Central memory CD8-positive, alpha-beta T cell (primary cell): Measurements from ENCODE around the gene SLC66A3.

Source experiments
- ATAC-seq: fragments of 150-1000 bp; cut with Tn5 transposase; replicated peaks from 2 replicates; pipeline ENCODE4 v1.10.0; 2022; ENCODE audit warnings: mild to moderate bottlenecking, moderate FRiP score, moderate number of reproducible peaks; ENCODE audit not compliant: poor library complexity, severe bottlenecking; ENCODE audit errors: extremely low read depth
- DNase-seq, 2 donors: peaks; one replicate each; pipeline ENCODE4 v3.0.0; 2021; ENCODE audit warnings: low spot score in 2 of 2
- H3K27ac Mint-ChIP-seq: one replicate; pipeline ENCODE4 v1.8.0; 2022; ENCODE audit warnings: low read depth, mild to moderate bottlenecking, moderate library complexity, mixed read lengths
- H3K27me3 Mint-ChIP-seq: one replicate; pipeline ENCODE4 v1.8.0; 2022; ENCODE audit warnings: mixed read lengths
- H3K36me3 Mint-ChIP-seq: one replicate; pipeline ENCODE4 v1.8.0; 2022; ENCODE audit warnings: mild to moderate bottlenecking, moderate library complexity, mixed read lengths; ENCODE audit not compliant: insufficient read depth
- H3K4me1 Mint-ChIP-seq: one replicate; pipeline ENCODE4 v1.8.0; 2022; ENCODE audit warnings: mixed read lengths
- H3K4me3 Mint-ChIP-seq: one replicate; pipeline ENCODE4 v1.8.0; 2022; ENCODE audit warnings: mild to moderate bottlenecking, moderate library complexity, mixed read lengths
- H3K9me3 Mint-ChIP-seq: one replicate; pipeline ENCODE4 v1.8.0; 2022; ENCODE audit warnings: mixed read lengths

The SLC66A3 gene

GRCh38 chr2:11213090-11213638 lies 57.9 kb downstream of the SLC66A3 start:
- H3K27me3 Mint-ChIP-seq, result no peaks in the 10 kb centered on the region
- H3K9me3 Mint-ChIP-seq, result no peaks in the 10 kb centered on the region
- no peaks in the 10 kb centered on the region for H3K4me1 Mint-ChIP-seq
- H3K4me3 Mint-ChIP-seq, result no peak overlapping the region
- H3K36me3 Mint-ChIP-seq, result peaks cover 38% of the 10 kb centered on the region
- ATAC-seq, result no peak
- no peak for DNase-seq
- H3K27ac Mint-ChIP-seq, result no peak overlapping the region

GRCh38 chr2:11213975-11214374 lies 58.7 kb downstream of the SLC66A3 start:
- peaks cover 36% of the 10 kb centered on the region for H3K36me3 Mint-ChIP-seq
- DNase-seq, result no peak

GRCh38 chr2:11214770-11215169 lies 59.5 kb downstream of the SLC66A3 start:
- H3K27me3 Mint-ChIP-seq, result no peaks in the 10 kb centered on the region
- H3K4me1 Mint-ChIP-seq, result no peaks in the 10 kb centered on the region
- H3K36me3 Mint-ChIP-seq, result peaks cover 39% of the 10 kb centered on the region
- H3K4me3 Mint-ChIP-seq, result no peak overlapping the region
- no peak overlapping the region for H3K27ac Mint-ChIP-seq
- no peaks in the 10 kb centered on the region for H3K9me3 Mint-ChIP-seq
- ATAC-seq (no peak), DNase-seq (no peak)

More at GRCh38 chr2:11213975-11214374, 58.7 kb downstream of the SLC66A3 start:
- Mint-ChIP-seq H3K27ac (no peak overlapping the region), H3K4me1 (no peaks in the 10 kb centered on the region), H3K27me3 (no peaks in the 10 kb centered on the region), H3K4me3 (no peak overlapping the region), H3K9me3 (no peaks in the 10 kb centered on the region)
- no peak for ATAC-seq

GRCh38 chr2:11215407-11215806 lies 60.1 kb downstream of the SLC66A3 start:
- H3K36me3 Mint-ChIP-seq, result peaks cover 40% of the 10 kb centered on the region
- no peak overlapping the region for H3K4me3 Mint-ChIP-seq
- H3K27ac Mint-ChIP-seq, result no peak overlapping the region

GRCh38 chr2:11220445-11220844 lies 65.2 kb downstream of the SLC66A3 start:
- ATAC-seq, result no peak
- peaks cover 27% of the 10 kb centered on the region for H3K36me3 Mint-ChIP-seq
- H3K9me3 Mint-ChIP-seq, result no peaks in the 10 kb centered on the region
- no peak overlapping the region for H3K4me3 Mint-ChIP-seq
- no peak for DNase-seq
- H3K27me3 Mint-ChIP-seq, result no peaks in the 10 kb centered on the region
- H3K4me1 Mint-ChIP-seq, result no peaks in the 10 kb centered on the region
- H3K27ac Mint-ChIP-seq, result no peak overlapping the region

More at GRCh38 chr2:11215407-11215806, 60.1 kb downstream of the SLC66A3 start:
- no peaks in the 10 kb centered on the region for H3K4me1 Mint-ChIP-seq
- H3K9me3 Mint-ChIP-seq, result no peaks in the 10 kb centered on the region
- DNase-seq (no peak), ATAC-seq (no peak)
- no peaks in the 10 kb centered on the region for H3K27me3 Mint-ChIP-seq

- Mint-ChIP-seq H3K36me3 (peaks cover 24% of the 10 kb centered on the region), H3K9me3 (no peaks in the 10 kb centered on the region), H3K4me1 (no peaks in the 10 kb centered on the region), H3K4me3 (no peak overlapping the region), H3K27ac (no peak overlapping the region), H3K27me3 (no peaks in the 10 kb centered on the region)
- ATAC-seq (no peak), DNase-seq (no peak)
Measured at GRCh38 chr2:11222845-11223244, 67.6 kb downstream of the SLC66A3 start.

GRCh38 chr2:11224887-11225286 lies 69.6 kb downstream of the SLC66A3 start:
- Mint-ChIP-seq H3K4me3 (no peak overlapping the region), H3K9me3 (no peaks in the 10 kb centered on the region)

GRCh38 chr2:11227595-11227994 lies 72.3 kb downstream of the SLC66A3 start:
- Mint-ChIP-seq H3K4me1 (peaks cover 6% of the 10 kb centered on the region), H3K9me3 (no peaks in the 10 kb centered on the region), H3K36me3 (peaks cover 16% of the 10 kb centered on the region), H3K4me3 (no peak overlapping the region), H3K27ac (no peak overlapping the region), H3K27me3 (no peaks in the 10 kb centered on the region)
- DNase-seq, result no peak
- ATAC-seq, result no peak

More at GRCh38 chr2:11224887-11225286, 69.6 kb downstream of the SLC66A3 start:
- H3K36me3 Mint-ChIP-seq, result peaks cover 20% of the 10 kb centered on the region
- ATAC-seq (no peak), DNase-seq (no peak)
- H3K4me1 Mint-ChIP-seq, result peaks cover 6% of the 10 kb centered on the region
- H3K27ac Mint-ChIP-seq, result no peak overlapping the region
- H3K27me3 Mint-ChIP-seq, result no peaks in the 10 kb centered on the region
